Endodermal cell (in vitro differentiated cells): ENCODE data around the gene LPAR6. TPM values are rescaled to one million over a fixed set of nuclear protein-coding genes. Genes with fewer than 3 reads are reported as not detected.

Experiments used
- DNase-seq: peaks from one replicate; pipeline ENCODE4 v3.0.0-alpha.2; 2017
- H3K27ac ChIP-seq: 2 replicates; pipeline ENCODE4 v1.5.1; 2013; ENCODE audit warnings: mild to moderate bottlenecking, low read depth, low read length, moderate library complexity
- H3K27me3 ChIP-seq: 2 replicates; pipeline ENCODE4 v1.6.1; 2013; ENCODE audit warnings: mild to moderate bottlenecking, low read length, moderate library complexity; ENCODE audit not compliant: insufficient read depth, control insufficient read depth, poor library complexity, severe bottlenecking
- H3K36me3 ChIP-seq: 2 replicates; pipeline ENCODE4 v1.7.0; 2013; ENCODE audit warnings: mild to moderate bottlenecking, low read length, moderate library complexity; ENCODE audit not compliant: control insufficient read depth, insufficient read depth
- H3K4me1 ChIP-seq: one replicate; pipeline ENCODE4 v1.7.0; 2013; ENCODE audit warnings: low read length; ENCODE audit not compliant: control insufficient read depth, insufficient read depth
- H3K4me3 ChIP-seq: 2 replicates; pipeline ENCODE4 v1.5.1; 2013; ENCODE audit warnings: mild to moderate bottlenecking, low read length, moderate library complexity
- H3K9ac ChIP-seq: 2 replicates; pipeline ENCODE4 v1.6.1; 2013; ENCODE audit warnings: mild to moderate bottlenecking, low read length, moderate library complexity; ENCODE audit not compliant: poor library complexity, severe bottlenecking; ENCODE audit errors: extremely low read depth
- H3K9me3 ChIP-seq: 2 replicates; pipeline ENCODE4 v1.6.1; 2013; ENCODE audit warnings: mild to moderate bottlenecking, low read length, moderate library complexity; ENCODE audit not compliant: control insufficient read depth
- H3K27ac Mint-ChIP-seq: 2 replicates; pipeline ENCODE4 v1.8.0; 2020; ENCODE audit warnings: mixed read lengths
- H3K27me3 Mint-ChIP-seq: 2 replicates; pipeline ENCODE4 v1.8.0; 2021; ENCODE audit warnings: mild to moderate bottlenecking, mixed read lengths; ENCODE audit not compliant: insufficient read depth
- H3K36me3 Mint-ChIP-seq: 2 replicates; pipeline ENCODE4 v1.8.0; 2020; ENCODE audit warnings: low read depth, mixed read lengths
- H3K4me1 Mint-ChIP-seq: 2 replicates; pipeline ENCODE4 v1.8.0; 2020; ENCODE audit warnings: mixed read lengths
- H3K4me3 Mint-ChIP-seq: 2 replicates; pipeline ENCODE4 v1.8.0; 2020; ENCODE audit warnings: mild to moderate bottlenecking, moderate library complexity, mixed read lengths
- H3K9me3 Mint-ChIP-seq: 2 replicates; pipeline ENCODE4 v1.8.0; 2020; ENCODE audit warnings: mild to moderate bottlenecking, mixed read lengths
- WGBS, 2 experiments: methylation state at CpG; one replicate each; pipeline versions ENCODE4 v1.1.5 to v1.1.7; 2013; ENCODE audit warnings: missing lambda C conversion rate in 2 of 2, mixed read lengths in 1 of 2; ENCODE audit not compliant: insufficient coverage in 1 of 2, insufficient read length in 1 of 2; 5-methylcytosine and 5-hydroxymethylcytosine counted together
- total RNA-seq, 2 donors: library from RNA; stranded (reverse); fragmentation: NEBNext Ultra II Directional in 1 of 2; extraction: Animal tissue kit (Norgen Biotek cat#: 25700) in 1 of 2; gene quantifications; 2 replicates in 1 of 2; 3 replicates in 1 of 2; pipeline ENCODE4 v1.2.1, GENCODE V29; 2021
- TF ChIP-seq, protein P1 (sequence below): fragments of 200-600 bp; sonication (generic); conservative IDR thresholded peaks from 2 replicates; pipeline ENCODE4 v1.5.0; 2021; ENCODE audit warnings: antibody characterized with exemption, mild to moderate bottlenecking

LPAR6 gene
- total RNA-seq, 2 donors from 2014 or later = 2.2 to 4.9 TPM

DNA sequence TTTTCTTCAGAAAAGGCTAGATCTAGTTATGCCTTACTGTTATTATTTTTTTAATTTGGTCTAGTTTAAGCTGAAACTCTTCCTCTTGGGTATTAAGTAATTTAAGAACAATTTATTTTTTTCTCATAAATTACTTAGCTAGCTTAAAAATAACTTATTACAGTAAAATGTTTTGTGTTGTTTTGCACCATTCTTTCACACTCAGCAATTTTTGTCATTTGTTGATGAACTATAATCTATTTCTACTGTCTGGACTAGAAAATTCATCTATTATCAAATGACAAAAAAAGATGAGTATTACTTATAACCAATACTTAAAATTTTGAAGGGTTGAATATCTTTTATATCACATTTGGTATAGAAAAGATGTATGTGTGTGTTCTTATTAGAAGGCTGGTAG, 1.6 kb upstream of the LPAR6 start:
- Histone ChIP-seq H3K27me3 (no peaks in the 10 kb centered on the region), H3K4me1 (peaks cover 2% of the 10 kb centered on the region), H3K27ac (no peak overlapping the region), H3K9me3 (no peaks in the 10 kb centered on the region), H3K9ac (no peak overlapping the region), H3K36me3 (no peaks in the 10 kb centered on the region), H3K4me3 (no peak overlapping the region)
- TF ChIP-seq, protein P1, sequence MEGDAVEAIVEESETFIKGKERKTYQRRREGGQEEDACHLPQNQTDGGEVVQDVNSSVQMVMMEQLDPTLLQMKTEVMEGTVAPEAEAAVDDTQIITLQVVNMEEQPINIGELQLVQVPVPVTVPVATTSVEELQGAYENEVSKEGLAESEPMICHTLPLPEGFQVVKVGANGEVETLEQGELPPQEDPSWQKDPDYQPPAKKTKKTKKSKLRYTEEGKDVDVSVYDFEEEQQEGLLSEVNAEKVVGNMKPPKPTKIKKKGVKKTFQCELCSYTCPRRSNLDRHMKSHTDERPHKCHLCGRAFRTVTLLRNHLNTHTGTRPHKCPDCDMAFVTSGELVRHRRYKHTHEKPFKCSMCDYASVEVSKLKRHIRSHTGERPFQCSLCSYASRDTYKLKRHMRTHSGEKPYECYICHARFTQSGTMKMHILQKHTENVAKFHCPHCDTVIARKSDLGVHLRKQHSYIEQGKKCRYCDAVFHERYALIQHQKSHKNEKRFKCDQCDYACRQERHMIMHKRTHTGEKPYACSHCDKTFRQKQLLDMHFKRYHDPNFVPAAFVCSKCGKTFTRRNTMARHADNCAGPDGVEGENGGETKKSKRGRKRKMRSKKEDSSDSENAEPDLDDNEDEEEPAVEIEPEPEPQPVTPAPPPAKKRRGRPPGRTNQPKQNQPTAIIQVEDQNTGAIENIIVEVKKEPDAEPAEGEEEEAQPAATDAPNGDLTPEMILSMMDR = no peak
- no peak for DNase-seq
- Mint-ChIP-seq H3K36me3 (peaks cover 17% of the 10 kb centered on the region), H3K4me3 (no peak overlapping the region), H3K27me3 (no peaks in the 10 kb centered on the region), H3K27ac (no peak overlapping the region), H3K9me3 (peaks cover 15% of the 10 kb centered on the region), H3K4me1 (peaks cover 14% of the 10 kb centered on the region)

- Histone ChIP-seq H3K27me3 (no peaks in the 10 kb centered on the region), H3K27ac (peak overlapping the region; percentile 34), H3K36me3 (no peaks in the 10 kb centered on the region), H3K4me1 (peaks cover 2% of the 10 kb centered on the region), H3K9ac (peak overlapping the region; percentile 52), H3K4me3 (peak overlapping the region; percentile 90), H3K9me3 (no peaks in the 10 kb centered on the region)
- 6 to 7% methylated on average over 8 to 13 of the region's 13 CpGs for WGBS, 2 experiments
- H3K4me3 Mint-ChIP-seq = peak overlapping the region; percentile 77
- H3K9me3 Mint-ChIP-seq = peaks cover 2% of the 10 kb centered on the region
- peaks cover 14% of the 10 kb centered on the region for H3K4me1 Mint-ChIP-seq
- no peak for DNase-seq
- peak overlapping the region; percentile 89 for H3K27ac Mint-ChIP-seq
- H3K27me3 Mint-ChIP-seq = no peaks in the 10 kb centered on the region
- TF ChIP-seq, protein P1 = no peak
- peaks cover 6% of the 10 kb centered on the region for H3K36me3 Mint-ChIP-seq
Observed at GRCh38 chr13:48411841-48412531, 927 bp downstream of the LPAR6 start.

DNA sequence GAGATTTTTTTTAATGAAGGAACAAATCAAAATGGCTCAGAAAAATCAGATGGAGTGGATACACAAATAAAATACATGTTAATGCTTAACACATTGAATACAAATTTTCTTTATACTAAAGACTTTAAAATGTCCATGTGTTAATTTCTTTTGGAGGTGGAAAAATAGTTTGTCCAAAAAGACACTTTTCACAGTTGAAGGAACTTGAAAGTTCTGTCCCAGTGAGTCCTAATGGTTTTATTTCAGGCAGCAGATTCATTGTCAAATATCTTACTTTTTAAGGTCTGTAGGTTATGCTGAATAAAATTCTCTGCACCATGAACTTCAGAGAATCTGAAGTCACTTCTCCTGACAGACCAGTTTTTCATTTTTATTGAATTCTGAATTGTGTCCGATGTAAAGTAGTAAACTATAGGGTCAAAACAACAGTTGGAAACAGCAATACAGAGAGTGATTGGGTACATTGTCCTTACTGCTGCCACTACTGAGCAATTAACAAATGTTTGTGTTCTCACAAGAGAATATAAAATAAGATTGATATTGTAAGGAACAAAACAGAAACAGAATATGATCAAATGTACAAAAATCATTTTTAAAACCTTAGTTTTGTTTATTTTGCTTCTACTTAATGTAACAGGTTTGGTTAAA, 1.6 kb downstream of the LPAR6 start:
- H3K27ac ChIP-seq = peak overlapping the region; percentile 8
- no peaks in the 10 kb centered on the region for H3K27me3 ChIP-seq
- no peaks in the 10 kb centered on the region for H3K27me3 Mint-ChIP-seq
- peak overlapping the region; percentile 90 for H3K4me3 ChIP-seq
- no peak for DNase-seq
- H3K9me3 Mint-ChIP-seq = no peaks in the 10 kb centered on the region
- H3K4me1 ChIP-seq = peaks cover 2% of the 10 kb centered on the region
- peaks cover 14% of the 10 kb centered on the region for H3K4me1 Mint-ChIP-seq
- peaks cover 4% of the 10 kb centered on the region for H3K36me3 Mint-ChIP-seq
- TF ChIP-seq, protein P1 = no peak
- H3K9me3 ChIP-seq = no peaks in the 10 kb centered on the region
- WGBS, 2 experiments = 4% methylated on average over 1 of the region's 1 CpG; no CpG with 5 or more reads in 1 of the 2 experiments
- H3K9ac ChIP-seq = peak overlapping the region; percentile 52
- no peaks in the 10 kb centered on the region for H3K36me3 ChIP-seq
- H3K4me3 Mint-ChIP-seq = peak overlapping the region; percentile 77
- H3K27ac Mint-ChIP-seq = peak overlapping the region; percentile 89
